Measurements from ENCODE around the gene TANGO6. TPM values are rescaled to one million over a fixed set of nuclear protein-coding genes. Genes with fewer than 3 reads are reported as not detected.

The TANGO6 gene
- total RNA-seq, 2 donors from 2014 or later: 37.3 to 55.4 TPM

- no peak for ATAC-seq (ENCODE audit: insufficient number of reproducible peaks, low FRiP score, low read depth)
- Histone ChIP-seq H3K36me3 (peaks cover 7% of the 10 kb centered on the region), H3K27ac (no peak overlapping the region), H3K4me3 (no peak overlapping the region), H3K9me3 (no peaks in the 10 kb centered on the region), H3K4me1 (ENCODE audit: control insufficient read depth in 1 of 2, low read depth in 2 of 2) (no peaks in the 10 kb centered on the region), H3K27me3 (replicated peaks; ENCODE audit: insufficient read depth) (no peaks in the 10 kb centered on the region)
- TF ChIP-seq CTCF (IDR thresholded peaks at IDR 0.05): no peak
- DNase-seq (ENCODE audit: low spot score): no peak
Observed at GRCh38 chr16:68935008-68935407, 91.7 kb downstream of the TANGO6 start.

- no peaks in the 10 kb centered on the region for H3K36me3 ChIP-seq
- no peak overlapping the region for H3K27ac ChIP-seq
- DNase-seq (ENCODE audit: low spot score) (no peak), ATAC-seq (ENCODE audit: insufficient number of reproducible peaks, low FRiP score, low read depth) (no peak)
- no peak overlapping the region for H3K4me3 ChIP-seq
- H3K27me3 ChIP-seq (replicated peaks; ENCODE audit: insufficient read depth): no peaks in the 10 kb centered on the region
- no peaks in the 10 kb centered on the region for H3K9me3 ChIP-seq
- no peak for TF ChIP-seq CTCF (IDR thresholded peaks at IDR 0.05)
- no peaks in the 10 kb centered on the region for H3K4me1 ChIP-seq (ENCODE audit: control insufficient read depth in 1 of 2, low read depth in 2 of 2)
Observed at GRCh38 chr16:68936736-68937631, 93.7 kb downstream of the TANGO6 start.

- Histone ChIP-seq H3K36me3 (no peaks in the 10 kb centered on the region), H3K27ac (no peak overlapping the region), H3K9me3 (peaks cover 4% of the 10 kb centered on the region), H3K27me3 (replicated peaks; ENCODE audit: insufficient read depth) (no peaks in the 10 kb centered on the region), H3K4me3 (no peak overlapping the region), H3K4me1 (ENCODE audit: control insufficient read depth in 1 of 2, low read depth in 2 of 2) (no peaks in the 10 kb centered on the region)
- TF ChIP-seq CTCF (IDR thresholded peaks at IDR 0.05): no peak
- DNase-seq (ENCODE audit: low spot score) (no peak), ATAC-seq (ENCODE audit: insufficient number of reproducible peaks, low FRiP score, low read depth) (no peak)
Observed at GRCh38 chr16:68939692-68940320, 96.5 kb downstream of the TANGO6 start.

- H3K36me3 ChIP-seq: no peaks in the 10 kb centered on the region
- H3K4me1 ChIP-seq (ENCODE audit: control insufficient read depth in 1 of 2, low read depth in 2 of 2): no peaks in the 10 kb centered on the region
- peaks cover 5% of the 10 kb centered on the region for H3K9me3 ChIP-seq
- ATAC-seq (ENCODE audit: insufficient number of reproducible peaks, low FRiP score, low read depth): no peak
- TF ChIP-seq CTCF (IDR thresholded peaks at IDR 0.05): no peak
- no peak overlapping the region for H3K4me3 ChIP-seq
- H3K27me3 ChIP-seq (replicated peaks; ENCODE audit: insufficient read depth): no peaks in the 10 kb centered on the region
- no peak overlapping the region for H3K27ac ChIP-seq
- no peak for DNase-seq (ENCODE audit: low spot score)
Observed at GRCh38 chr16:68940816-68941215, 97.5 kb downstream of the TANGO6 start.

- no peaks in the 10 kb centered on the region for H3K4me1 ChIP-seq (ENCODE audit: control insufficient read depth in 1 of 2, low read depth in 2 of 2)
- TF ChIP-seq CTCF (IDR thresholded peaks at IDR 0.05): no peak
- no peak for ATAC-seq (ENCODE audit: insufficient number of reproducible peaks, low FRiP score, low read depth)
- H3K4me3 ChIP-seq: no peak overlapping the region
- H3K9me3 ChIP-seq: peaks cover 5% of the 10 kb centered on the region
- no peaks in the 10 kb centered on the region for H3K27me3 ChIP-seq (replicated peaks; ENCODE audit: insufficient read depth)
- H3K27ac ChIP-seq: no peak overlapping the region
- no peaks in the 10 kb centered on the region for H3K36me3 ChIP-seq
- no peak for DNase-seq (ENCODE audit: low spot score)
Observed at GRCh38 chr16:68943961-68944360, 100.6 kb downstream of the TANGO6 start.
